Caco-2 (cell line): ENCODE results near the gene IDUA. TPM values are rescaled to one million over a fixed set of nuclear protein-coding genes. Genes with fewer than 3 reads are reported as not detected.

Source experiments
- BruUV-seq: library from RNA; stranded (reverse); fragments of 400-500 nt; replicated peaks from 2 replicates; lab custom pipeline; 2021; lab: Mats Ljungman, UMichigan
- CTCF ChIA-PET: fragments of 300-600 bp; sonication (Branson Sonifier 250); formaldehyde crosslinking; loops from one replicate; lab custom pipeline; 2022; ENCODE audit warnings: antibody characterized with exemption; lab: Charles Lee
- POLR2A ChIA-PET: fragments of 300-600 bp; sonication (Branson Sonifier 250); formaldehyde crosslinking; loops from one replicate; lab custom pipeline; 2022; ENCODE audit warnings: antibody characterized with exemption; lab: Charles Lee
- DNase-seq, 2 experiments: peaks; one replicate each; pipeline versions ENCODE4 v3.0.0 to v3.0.0-alpha.2; 2020 to 2022
- H3K27me3 ChIP-seq: replicated peaks from 2 replicates; pipeline ENCODE4 v1.6.0; 2011; ENCODE audit warnings: low read length; ENCODE audit not compliant: control insufficient read depth, insufficient read depth
- H3K36me3 ChIP-seq: 2 replicates; pipeline ENCODE4 v1.5.1; 2011; ENCODE audit warnings: low read length; ENCODE audit not compliant: control insufficient read depth, insufficient read depth
- H3K4me1 ChIP-seq: fragments of 250-450 bp; sonication (Bioruptor Pico); 2 replicates; pipeline ENCODE4 v1.5.1; 2020; ENCODE audit warnings: mild to moderate bottlenecking
- H3K4me3 ChIP-seq: 2 replicates; pipeline ENCODE4 v1.5.1; 2011; ENCODE audit warnings: low read depth, mild to moderate bottlenecking, control low read depth, low read length
- H3K9me3 ChIP-seq: fragments of 250-450 bp; sonication (Bioruptor Pico); 2 replicates; pipeline ENCODE4 v1.5.1; 2020; ENCODE audit warnings: mild to moderate bottlenecking, moderate library complexity
- H3K27ac Mint-ChIP-seq: one replicate; pipeline ENCODE4 v1.8.0; 2022; ENCODE audit warnings: mixed read lengths; ENCODE audit not compliant: unreplicated experiment
- H3K27me3 Mint-ChIP-seq: one replicate; pipeline ENCODE4 v1.8.0; 2022; ENCODE audit warnings: mixed read lengths; ENCODE audit not compliant: insufficient read depth, unreplicated experiment
- H3K36me3 Mint-ChIP-seq: one replicate; pipeline ENCODE4 v1.8.0; 2022; ENCODE audit warnings: mild to moderate bottlenecking, mixed read lengths; ENCODE audit not compliant: insufficient read depth, unreplicated experiment
- H3K4me1 Mint-ChIP-seq: one replicate; pipeline ENCODE4 v1.8.0; 2022; ENCODE audit warnings: low read depth, mixed read lengths; ENCODE audit not compliant: unreplicated experiment
- H3K4me3 Mint-ChIP-seq: one replicate; pipeline ENCODE4 v1.8.0; 2022; ENCODE audit warnings: mild to moderate bottlenecking, moderate library complexity, mixed read lengths; ENCODE audit not compliant: unreplicated experiment
- H3K9me3 Mint-ChIP-seq: one replicate; pipeline ENCODE4 v1.8.0; 2022; ENCODE audit warnings: mixed read lengths; ENCODE audit not compliant: unreplicated experiment
- CTCF ChIP-seq, 2 experiments: fragments of 200-600 bp in 1 of 2; IDR thresholded peaks; 1 replicate in 1 of 2; 2 replicates in 1 of 2; pipeline versions ENCODE4 v1.5.1 to v1.8.0; 2011 to 2022; ENCODE audit warnings: antibody characterized with exemption in 1 of 2, control low read depth in 1 of 2, inconsistent platforms in 1 of 2, low read depth in 1 of 2, low read length in 1 of 2, mild to moderate bottlenecking in 1 of 2, moderate library complexity in 1 of 2; ENCODE audit not compliant: insufficient read depth in 1 of 2, severe bottlenecking in 1 of 2, unreplicated experiment in 1 of 2
- intact Hi-C: fragments of 100-400 bp; cut with micrococcal nuclease; formaldehyde crosslinking; loops from one replicate; pipeline ENCODE4 v1.10.0; 2022; ENCODE audit not compliant: unreplicated experiment
- total RNA-seq: library from RNA; stranded (reverse); gene quantifications from 2 replicates; pipeline ENCODE4 v1.2.3, GENCODE V29; 2022

IDUA gene
- total RNA-seq, 1 experiment from 2014 or later = 26.9 TPM

GRCh38 chr4:1039493-1040343 lies 52.9 kb downstream of the IDUA start:
- TF ChIP-seq CTCF (IDR thresholded peaks at IDR 0.05; ENCODE audit: insufficient read depth in 1 of 2, low read depth in 1 of 2, low read length in 1 of 2, severe bottlenecking in 1 of 2, unreplicated experiment in 1 of 2) = no peak
- Mint-ChIP-seq H3K4me1 (peaks cover 6% of the 10 kb centered on the region), H3K4me3 (no peak overlapping the region), H3K27ac (no peak overlapping the region), H3K27me3 (no peaks in the 10 kb centered on the region), H3K36me3 (no peaks in the 10 kb centered on the region), H3K9me3 (no peaks in the 10 kb centered on the region)
- DNase-seq = no peak
- no peaks in the 10 kb centered on the region for H3K27me3 ChIP-seq
- ChIA-PET CTCF (no interaction called here), POLR2A (no interaction called here)
- intact Hi-C loops = no loop called here
- no peaks in the 10 kb centered on the region for H3K36me3 ChIP-seq
- no peak overlapping the region for H3K4me3 ChIP-seq
- peaks cover 20% of the 10 kb centered on the region for H3K4me1 ChIP-seq
- BruUV-seq = no TSS peak
- H3K9me3 ChIP-seq = no peaks in the 10 kb centered on the region

GRCh38 chr4:1040344-1041146 lies 53.7 kb downstream of the IDUA start:
- POLR2A ChIA-PET = no interaction called here
- Mint-ChIP-seq H3K9me3 (no peaks in the 10 kb centered on the region), H3K4me1 (peaks cover 6% of the 10 kb centered on the region), H3K27ac (no peak overlapping the region), H3K27me3 (no peaks in the 10 kb centered on the region), H3K4me3 (no peak overlapping the region), H3K36me3 (no peaks in the 10 kb centered on the region)
- no TSS peak for BruUV-seq
- no peak for DNase-seq
- Histone ChIP-seq H3K4me3 (no peak overlapping the region), H3K4me1 (peaks cover 28% of the 10 kb centered on the region), H3K9me3 (no peaks in the 10 kb centered on the region), H3K27me3 (no peaks in the 10 kb centered on the region), H3K36me3 (no peaks in the 10 kb centered on the region)
- TF ChIP-seq CTCF (IDR thresholded peaks at IDR 0.05; ENCODE audit: insufficient read depth in 1 of 2, low read depth in 1 of 2, low read length in 1 of 2, severe bottlenecking in 1 of 2, unreplicated experiment in 1 of 2) = no peak
- CTCF ChIA-PET = no interaction called here
- intact Hi-C loops = no loop called here

- H3K4me1 Mint-ChIP-seq = peaks cover 6% of the 10 kb centered on the region
- BruUV-seq = no TSS peak
- Histone ChIP-seq H3K27me3 (no peaks in the 10 kb centered on the region), H3K9me3 (no peaks in the 10 kb centered on the region), H3K36me3 (no peaks in the 10 kb centered on the region), H3K4me3 (no peak overlapping the region), H3K4me1 (peaks cover 29% of the 10 kb centered on the region)
- ChIA-PET POLR2A (no interaction called here), CTCF (no interaction called here)
- no peak for DNase-seq
- no peaks in the 10 kb centered on the region for H3K27me3 Mint-ChIP-seq
- no peaks in the 10 kb centered on the region for H3K9me3 Mint-ChIP-seq
- no peak for TF ChIP-seq CTCF (IDR thresholded peaks at IDR 0.05; ENCODE audit: insufficient read depth in 1 of 2, low read depth in 1 of 2, low read length in 1 of 2, severe bottlenecking in 1 of 2, unreplicated experiment in 1 of 2)
- H3K4me3 Mint-ChIP-seq = no peak overlapping the region
- no peaks in the 10 kb centered on the region for H3K36me3 Mint-ChIP-seq
- no peak overlapping the region for H3K27ac Mint-ChIP-seq
- intact Hi-C loops = no loop called here
Observed at GRCh38 chr4:1041147-1041935, 54.5 kb downstream of the IDUA start.
